Measurements from ENCODE around the gene CYP26A1. TPM values are rescaled to one million over a fixed set of nuclear protein-coding genes. Genes with fewer than 3 reads are reported as not detected.

Gene CYP26A1
- total RNA-seq, 1 experiment from 2014 or later: 190 TPM

DNA sequence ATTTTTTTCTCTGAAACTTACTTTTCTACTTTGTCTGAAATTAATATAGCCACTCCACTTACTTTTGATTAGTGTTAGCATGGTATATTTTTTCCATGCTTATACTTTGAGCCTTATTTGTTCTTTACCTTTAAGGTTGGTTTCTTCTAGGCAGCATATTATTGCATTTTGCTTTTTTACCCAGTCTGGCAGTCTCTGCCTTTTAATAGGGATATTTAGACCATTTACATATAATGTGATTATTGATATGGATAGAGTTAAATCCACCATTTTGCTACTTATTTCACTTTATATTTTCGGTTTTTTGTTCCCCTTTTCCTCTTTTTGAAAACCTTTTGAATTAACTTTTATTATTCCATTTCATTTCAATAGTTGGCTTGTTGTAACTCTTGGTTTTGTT is 30.3 kb downstream of the CYP26A1 start:
- no peaks in the 10 kb centered on the region for H3K27me3 ChIP-seq (ENCODE audit: control insufficient read depth, insufficient read depth, low read length)
- DNase-seq: no peak
- H3K36me3 ChIP-seq (replicated peaks; ENCODE audit: control insufficient read depth, insufficient read depth, low read length): no peaks in the 10 kb centered on the region
- H3K4me3 ChIP-seq (ENCODE audit: insufficient read depth, low read depth, low read length): no peak overlapping the region

DNA sequence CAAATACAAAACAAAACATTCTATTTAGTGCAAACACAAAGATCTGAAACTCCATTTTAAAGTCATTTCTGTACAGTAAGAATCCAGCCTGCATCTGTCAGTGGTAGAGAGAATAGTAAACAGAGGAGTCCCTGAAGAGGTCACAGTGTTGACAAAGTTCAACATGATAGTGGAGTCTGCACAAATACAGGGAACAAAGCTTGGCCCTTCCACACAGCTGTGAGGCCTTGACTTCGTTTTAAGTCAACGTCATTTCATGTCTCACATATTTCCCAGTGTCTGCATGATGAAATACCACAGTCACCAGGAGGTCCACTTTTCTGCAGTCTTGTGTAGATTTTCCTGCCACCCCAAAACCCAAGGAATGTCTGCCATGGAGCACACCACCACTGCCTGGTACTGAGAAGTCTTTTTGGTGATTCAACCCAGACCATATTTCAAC is 33.0 kb downstream of the CYP26A1 start:
- no peaks in the 10 kb centered on the region for H3K36me3 ChIP-seq (replicated peaks; ENCODE audit: control insufficient read depth, insufficient read depth, low read length)
- no peak overlapping the region for H3K4me3 ChIP-seq (ENCODE audit: insufficient read depth, low read depth, low read length)
- H3K27me3 ChIP-seq (ENCODE audit: control insufficient read depth, insufficient read depth, low read length): no peaks in the 10 kb centered on the region
- DNase-seq: no peak

DNA sequence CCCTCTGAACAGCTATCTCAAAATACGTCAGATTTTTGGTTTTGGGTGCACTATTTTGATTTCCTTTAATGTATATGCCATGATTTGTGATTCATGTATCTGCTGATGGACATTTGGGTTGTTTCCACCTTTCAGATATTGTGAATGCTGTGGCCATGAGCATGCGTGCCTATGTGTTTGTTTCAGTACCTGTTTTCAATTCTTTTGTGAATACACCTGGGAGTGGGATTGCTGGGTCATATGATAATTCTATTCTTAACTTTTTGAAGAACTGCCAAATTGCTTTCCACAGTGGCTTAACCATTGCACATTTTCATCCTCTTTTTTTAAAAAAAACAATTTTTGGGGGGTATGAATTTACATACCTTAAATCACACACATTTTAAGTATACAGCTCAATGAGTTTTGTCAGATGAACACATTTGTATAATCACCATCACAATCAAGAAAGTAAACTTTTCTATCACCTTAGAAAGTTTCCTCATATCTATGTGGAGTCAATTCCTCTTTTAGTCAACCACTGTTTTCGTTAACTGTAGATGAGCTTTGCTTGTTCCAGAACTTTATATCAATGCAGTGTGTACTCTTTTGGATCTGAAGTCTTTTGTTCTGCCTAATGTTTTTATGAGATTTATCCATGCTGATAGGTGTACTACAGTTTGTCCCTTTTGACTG is 36.9 kb downstream of the CYP26A1 start:
- no peak overlapping the region for H3K4me3 ChIP-seq (ENCODE audit: insufficient read depth, low read depth, low read length)
- no peak for DNase-seq
- H3K27me3 ChIP-seq (ENCODE audit: control insufficient read depth, insufficient read depth, low read length): no peaks in the 10 kb centered on the region
- no peaks in the 10 kb centered on the region for H3K36me3 ChIP-seq (replicated peaks; ENCODE audit: control insufficient read depth, insufficient read depth, low read length)

DNA sequence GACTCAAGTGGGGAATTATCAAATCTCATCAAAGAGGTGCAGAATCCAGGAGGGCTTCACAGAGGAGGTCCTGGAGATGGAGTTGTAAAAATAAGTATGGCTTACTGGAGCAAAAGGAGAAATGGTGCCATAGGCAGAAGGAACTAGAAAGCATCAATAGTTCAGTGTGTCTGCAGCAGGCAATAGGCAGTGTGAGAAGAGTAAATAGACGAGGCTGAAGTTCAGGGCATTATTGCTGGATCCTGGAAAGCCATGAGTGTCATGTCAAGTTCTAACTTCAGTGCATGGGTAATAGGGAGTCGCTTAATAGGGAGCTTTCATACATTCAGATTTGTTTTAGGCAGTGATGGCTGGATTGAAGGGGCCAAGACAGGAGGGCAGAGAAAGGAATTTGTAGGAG is 39.3 kb downstream of the CYP26A1 start:
- no peaks in the 10 kb centered on the region for H3K27me3 ChIP-seq (ENCODE audit: control insufficient read depth, insufficient read depth, low read length)
- no peak overlapping the region for H3K4me3 ChIP-seq (ENCODE audit: insufficient read depth, low read depth, low read length)
- no peak for DNase-seq
- no peaks in the 10 kb centered on the region for H3K36me3 ChIP-seq (replicated peaks; ENCODE audit: control insufficient read depth, insufficient read depth, low read length)

DNA sequence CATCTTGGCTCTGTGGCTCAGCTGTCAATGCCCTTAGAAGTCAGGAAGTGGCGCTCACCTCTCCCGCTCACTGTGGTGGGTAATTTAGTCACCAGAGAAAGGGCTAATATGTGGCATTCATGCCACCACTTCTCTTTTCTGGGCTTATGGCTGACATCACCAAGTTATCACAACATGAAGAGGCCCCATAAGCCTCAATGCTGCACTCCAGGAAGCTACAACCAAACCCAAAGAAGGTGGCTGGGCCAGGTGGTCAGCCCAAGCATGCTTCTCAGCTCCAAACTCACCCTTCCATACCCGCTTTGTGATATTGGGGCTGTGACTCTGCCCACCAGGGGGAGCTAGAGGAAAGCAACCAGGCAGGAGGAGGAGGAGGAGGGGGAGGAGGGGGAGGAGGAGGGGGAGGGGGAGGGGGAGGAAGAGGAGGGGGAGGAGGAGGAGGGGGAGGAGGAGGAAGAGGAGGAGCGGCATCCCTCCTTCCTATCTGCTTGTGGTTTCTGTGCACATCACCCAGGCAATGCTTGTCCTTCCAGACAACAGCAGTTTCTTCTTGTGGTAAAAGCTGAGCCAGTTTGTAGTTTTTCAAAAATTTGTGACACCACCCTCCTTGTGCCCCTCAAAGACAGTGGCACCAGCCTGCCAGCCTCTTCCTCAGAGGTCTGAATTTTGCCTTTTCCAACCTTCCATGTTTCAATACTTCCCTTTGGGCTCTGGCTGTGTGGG is 42.1 kb downstream of the CYP26A1 start:
- Histone ChIP-seq H3K27me3 (ENCODE audit: control insufficient read depth, insufficient read depth, low read length) (no peaks in the 10 kb centered on the region), H3K36me3 (replicated peaks; ENCODE audit: control insufficient read depth, insufficient read depth, low read length) (no peaks in the 10 kb centered on the region), H3K4me3 (ENCODE audit: insufficient read depth, low read depth, low read length) (no peak overlapping the region)
- DNase-seq: peak; percentile 85

DNA sequence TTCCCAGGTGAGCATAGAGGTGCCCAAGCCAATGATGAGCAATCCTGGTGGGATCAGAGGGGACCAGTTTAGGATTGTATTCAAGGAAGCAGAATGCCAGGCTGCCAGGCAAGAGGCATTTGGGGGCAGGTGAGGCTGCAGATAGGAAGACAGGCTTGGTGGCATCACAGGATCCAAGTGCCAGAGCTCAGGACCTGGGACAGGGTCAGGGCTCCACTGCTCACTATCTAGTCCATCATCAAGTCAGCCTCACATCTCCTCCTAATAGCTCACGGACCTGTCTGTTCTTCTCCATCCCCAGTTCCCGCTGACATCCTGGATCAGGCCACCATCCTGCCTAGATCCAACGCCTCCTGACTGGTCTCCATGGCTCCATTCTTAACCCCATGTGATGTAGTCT is 47.6 kb downstream of the CYP26A1 start:
- H3K36me3 ChIP-seq (replicated peaks; ENCODE audit: control insufficient read depth, insufficient read depth, low read length): no peaks in the 10 kb centered on the region; the same call in 1 of the 2 replicates
- no peak overlapping the region for H3K4me3 ChIP-seq (ENCODE audit: insufficient read depth, low read depth, low read length)
- DNase-seq: no peak
- H3K27me3 ChIP-seq (ENCODE audit: control insufficient read depth, insufficient read depth, low read length): no peaks in the 10 kb centered on the region

DNA sequence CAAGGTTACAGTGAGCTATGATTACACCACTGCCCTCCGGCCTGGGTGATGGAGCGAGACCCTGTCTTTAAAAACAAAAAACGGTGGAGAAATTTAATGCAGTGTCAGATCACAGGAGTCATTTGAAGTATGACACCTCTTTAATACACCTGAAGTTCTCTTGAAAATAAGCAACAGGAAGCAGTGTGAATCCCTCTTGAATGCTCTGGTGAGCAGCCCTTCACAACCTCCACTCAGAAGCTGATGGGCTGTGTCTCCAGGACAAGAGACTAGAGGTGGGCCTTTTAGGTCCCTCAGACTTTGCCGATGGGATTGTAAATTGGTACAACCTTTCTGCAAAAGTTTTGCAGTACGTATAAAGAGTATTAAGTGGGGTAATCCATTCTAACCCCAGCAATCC is 50.1 kb downstream of the CYP26A1 start:
- Histone ChIP-seq H3K27me3 (ENCODE audit: control insufficient read depth, insufficient read depth, low read length) (no peaks in the 10 kb centered on the region), H3K36me3 (replicated peaks; ENCODE audit: control insufficient read depth, insufficient read depth, low read length) (no peaks in the 10 kb centered on the region; the same call in 1 of the 2 replicates), H3K4me3 (ENCODE audit: insufficient read depth, low read depth, low read length) (no peak overlapping the region)
- no peak for DNase-seq

DNA sequence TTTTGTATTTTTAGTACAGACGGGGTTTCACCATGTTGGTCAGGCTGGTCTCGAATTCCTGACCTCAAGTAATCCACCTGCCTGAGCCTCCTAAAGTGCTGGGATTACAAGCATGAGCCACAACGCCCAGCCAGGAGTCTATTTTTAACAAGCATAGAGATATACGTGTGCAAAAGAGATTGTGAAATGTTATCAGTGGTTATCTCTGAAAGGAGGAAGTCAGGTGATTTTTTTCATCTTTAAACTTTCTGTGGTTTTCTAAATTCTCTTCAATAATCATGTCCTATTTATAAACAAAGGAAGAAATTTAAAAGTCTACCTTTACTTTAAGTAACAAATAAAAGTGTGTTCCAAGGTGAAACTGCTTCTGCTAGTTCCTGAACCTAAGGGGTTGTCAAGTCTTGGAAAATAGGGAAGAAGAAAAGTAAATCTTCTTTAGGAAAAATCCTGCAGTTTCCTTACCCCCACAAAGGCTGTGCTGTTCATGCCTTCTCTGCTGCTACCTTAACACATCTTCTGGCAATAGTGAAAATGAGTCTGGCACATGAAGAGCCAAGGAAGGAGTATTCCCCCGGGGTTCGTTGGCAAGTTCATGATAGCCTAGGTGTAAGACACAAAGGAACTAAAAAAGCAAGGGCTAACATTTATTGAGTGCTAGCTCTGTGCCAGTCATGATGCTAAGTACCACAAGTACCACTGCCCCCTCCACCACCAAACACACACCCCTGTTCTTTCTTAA is 51.1 kb downstream of the CYP26A1 start:
- DNase-seq: no peak
- H3K36me3 ChIP-seq (replicated peaks; ENCODE audit: control insufficient read depth, insufficient read depth, low read length): no peaks in the 10 kb centered on the region; the same call in 1 of the 2 replicates
- H3K4me3 ChIP-seq (ENCODE audit: insufficient read depth, low read depth, low read length): no peak overlapping the region
- no peaks in the 10 kb centered on the region for H3K27me3 ChIP-seq (ENCODE audit: control insufficient read depth, insufficient read depth, low read length)

DNA sequence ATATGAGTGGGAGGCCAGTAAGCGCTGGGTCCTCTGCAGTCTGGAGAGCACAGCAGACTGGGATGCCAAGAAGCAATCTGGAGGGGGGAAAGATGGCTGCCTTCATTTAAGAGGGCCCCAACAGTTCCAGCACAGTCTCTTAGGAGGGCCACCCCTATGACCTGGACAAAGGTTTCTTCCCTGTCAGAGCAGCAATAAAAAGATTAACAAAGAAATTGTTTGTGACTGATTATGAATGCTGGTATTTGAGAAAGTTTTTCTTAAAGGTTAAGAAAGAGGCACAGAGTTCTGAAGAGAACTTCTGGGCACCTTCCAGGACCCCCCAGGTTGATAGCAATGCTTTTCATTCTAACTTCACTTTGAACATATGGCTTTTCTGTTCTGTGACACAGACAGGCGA is 52.3 kb downstream of the CYP26A1 start:
- no peak overlapping the region for H3K4me3 ChIP-seq (ENCODE audit: insufficient read depth, low read depth, low read length)
- DNase-seq: no peak
- no peaks in the 10 kb centered on the region for H3K27me3 ChIP-seq (ENCODE audit: control insufficient read depth, insufficient read depth, low read length)
- no peaks in the 10 kb centered on the region; the same call in 1 of the 2 replicates for H3K36me3 ChIP-seq (replicated peaks; ENCODE audit: control insufficient read depth, insufficient read depth, low read length)

DNA sequence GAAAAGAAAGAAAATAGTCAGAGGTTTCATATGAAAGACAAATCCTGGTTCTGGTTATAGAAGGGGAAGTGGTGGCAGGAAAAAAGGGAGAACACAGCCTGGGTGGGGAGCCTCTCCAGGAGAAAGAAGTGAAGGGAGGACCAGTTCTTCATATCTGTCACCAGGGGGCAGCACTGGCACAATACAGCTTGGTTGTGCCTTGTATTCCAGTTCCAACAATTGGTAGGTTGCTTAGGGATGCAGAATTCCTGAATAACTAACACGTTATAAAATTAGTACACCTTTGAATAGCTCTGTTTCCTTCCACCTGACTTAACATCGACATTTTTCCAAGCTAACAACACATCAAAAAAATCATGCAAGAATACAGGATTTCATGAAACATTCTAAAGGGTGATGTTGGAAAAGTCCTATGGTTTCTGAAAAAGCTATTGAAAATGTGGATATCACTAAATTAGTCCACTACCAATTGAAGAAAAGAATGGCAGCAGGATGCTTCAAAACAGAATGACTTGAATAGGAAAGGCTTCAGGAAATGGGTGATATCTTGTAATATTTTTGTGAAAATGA is 52.9 kb downstream of the CYP26A1 start:
- H3K36me3 ChIP-seq (replicated peaks; ENCODE audit: control insufficient read depth, insufficient read depth, low read length): no peaks in the 10 kb centered on the region
- no peaks in the 10 kb centered on the region for H3K27me3 ChIP-seq (ENCODE audit: control insufficient read depth, insufficient read depth, low read length)
- H3K4me3 ChIP-seq (ENCODE audit: insufficient read depth, low read depth, low read length): no peak overlapping the region
- DNase-seq: peak; percentile 41

Other genes starting within 250 kb of the CYP26A1 start
- 6.2 and 13.6 TPM in 2 replicates for gene EXOC6, start 225.4 kb upstream of the CYP26A1 start, total RNA-seq (2014; rRNA removed; shearing (Covaris generic))
- gene CYP26C1, start 13.1 kb upstream of the CYP26A1 start, total RNA-seq (2014; rRNA removed; shearing (Covaris generic)): 0.26 and 0.28 TPM in 2 replicates